Inferior parietal cortex (tissue), 1 donor: ENCODE data around the gene TAF1.
"Not testable (repeated sequence)": the region's sequence is repeated elsewhere in the genome, so short reads cannot be mapped to it uniquely, and the experiment has no call there.

ENCODE experiments used
- DNase-seq: peaks from one replicate; pipeline ENCODE4 v3.0.0-alpha.2; 2016; ENCODE audit errors: extremely low spot score

The TAF1 gene

GRCh38 chrX:71509289-71509688 lies 143.1 kb downstream of the TAF1 start:
- no peak for DNase-seq

- no peak for DNase-seq
Measured at GRCh38 chrX:71510161-71510560, 144.0 kb downstream of the TAF1 start.

GRCh38 chrX:71513731-71514130 lies 147.6 kb downstream of the TAF1 start:
- DNase-seq = not testable (repeated sequence)

- DNase-seq = no peak
Measured at GRCh38 chrX:71514367-71515037, 148.3 kb downstream of the TAF1 start.

GRCh38 chrX:71515038-71515396 lies 148.9 kb downstream of the TAF1 start:
- DNase-seq = no peak
